Measurements from ENCODE around the gene FAM120AOS. TPM values are rescaled to one million over a fixed set of nuclear protein-coding genes. Genes with fewer than 3 reads are reported as not detected.

FAM120AOS gene
- polyA plus RNA-seq, 5 donors: 52.5 to 62.8 (median 58.4) TPM

GRCh38 chr9:93468763-93469456, 15.5 kb upstream of the FAM120AOS start:
- peak; percentile 42 to 44 for DNase-seq

DNA sequence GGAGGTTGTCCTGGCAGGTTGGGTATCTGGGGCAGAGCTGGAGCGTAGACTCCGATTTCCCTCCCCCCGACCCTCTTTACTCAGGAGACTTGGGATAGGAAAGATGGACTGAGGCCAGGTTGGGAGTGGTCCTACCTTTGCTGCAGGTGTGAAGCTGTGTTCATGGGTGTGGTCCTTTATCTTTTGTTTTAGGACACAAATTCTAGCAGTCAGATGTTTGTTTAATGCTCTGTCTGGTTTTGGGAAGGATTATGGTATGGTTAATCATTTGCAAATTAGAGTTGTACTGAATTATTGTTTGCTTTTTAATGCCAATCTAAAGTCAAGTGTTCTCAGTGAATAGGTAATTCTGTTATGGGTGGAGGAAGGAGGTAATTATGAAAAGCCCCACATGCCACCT, 14.1 kb upstream of the FAM120AOS start:
- DNase-seq: no peak

GRCh38 chr9:93467062-93467416, 13.7 kb upstream of the FAM120AOS start:
- DNase-seq: no peak

DNA sequence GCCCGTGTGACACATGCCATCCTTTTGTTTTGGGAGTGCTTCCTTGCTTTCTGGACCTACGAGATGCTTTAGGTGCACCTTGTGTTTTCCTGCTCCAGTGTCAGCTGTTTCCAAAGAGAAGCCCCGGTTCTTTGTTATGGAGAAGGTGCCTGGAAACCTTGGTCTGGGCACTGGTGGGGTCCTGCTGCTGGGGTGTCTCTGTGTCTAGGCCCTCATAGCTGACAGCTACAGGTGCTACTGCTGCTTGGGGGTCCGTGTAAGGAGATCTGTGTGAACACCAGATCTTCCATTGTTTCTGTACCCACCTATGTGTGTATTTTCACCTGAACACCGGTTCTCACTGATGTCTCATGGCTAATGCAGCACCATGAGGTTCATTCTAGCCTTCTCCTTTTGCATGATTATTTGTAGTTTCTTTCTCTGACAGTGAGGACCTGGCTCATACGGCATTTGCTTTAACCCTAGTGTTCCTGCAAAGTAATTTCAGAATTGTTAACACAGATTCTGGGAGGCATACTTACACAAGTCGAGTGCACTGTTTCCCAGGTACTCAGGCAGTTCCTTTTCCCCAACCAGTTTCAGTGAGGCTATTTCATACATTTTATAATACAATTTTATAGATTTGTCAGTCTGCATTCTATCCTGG, 13.2 kb upstream of the FAM120AOS start:
- DNase-seq: no peak

GRCh38 chr9:93465855-93466254, 12.5 kb upstream of the FAM120AOS start:
- no peak for DNase-seq

- no peak for DNase-seq
These were observed 11.5 kb upstream of the FAM120AOS start for GRCh38 chr9:93464876-93465275.

GRCh38 chr9:93464395-93464794, 11.0 kb upstream of the FAM120AOS start:
- peak in 1 of 2 donors; percentile 8 for DNase-seq

GRCh38 chr9:93463638-93464248, 10.4 kb upstream of the FAM120AOS start:
- DNase-seq: no peak

- no peak for DNase-seq
These were observed 8.4 kb upstream of the FAM120AOS start for GRCh38 chr9:93461821-93462220.

DNA sequence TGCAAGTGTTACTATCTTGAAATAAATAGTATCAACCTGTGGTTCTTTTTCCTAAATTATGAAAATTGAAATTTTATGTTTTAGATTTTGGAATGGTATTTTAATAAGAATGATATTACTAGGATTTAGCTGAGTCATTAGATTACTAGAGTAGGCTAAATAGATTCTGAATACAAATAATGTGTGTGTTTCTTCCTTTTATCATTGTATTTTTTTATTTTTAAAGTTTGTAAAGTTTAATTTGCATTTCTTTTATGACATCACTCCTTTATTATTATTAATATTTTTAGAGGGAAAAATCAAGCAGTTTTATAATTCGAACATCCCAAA, 8.0 kb upstream of the FAM120AOS start:
- no peak for DNase-seq

- DNase-seq: no peak
These were observed 7.5 kb upstream of the FAM120AOS start for GRCh38 chr9:93460689-93461413.

DNA sequence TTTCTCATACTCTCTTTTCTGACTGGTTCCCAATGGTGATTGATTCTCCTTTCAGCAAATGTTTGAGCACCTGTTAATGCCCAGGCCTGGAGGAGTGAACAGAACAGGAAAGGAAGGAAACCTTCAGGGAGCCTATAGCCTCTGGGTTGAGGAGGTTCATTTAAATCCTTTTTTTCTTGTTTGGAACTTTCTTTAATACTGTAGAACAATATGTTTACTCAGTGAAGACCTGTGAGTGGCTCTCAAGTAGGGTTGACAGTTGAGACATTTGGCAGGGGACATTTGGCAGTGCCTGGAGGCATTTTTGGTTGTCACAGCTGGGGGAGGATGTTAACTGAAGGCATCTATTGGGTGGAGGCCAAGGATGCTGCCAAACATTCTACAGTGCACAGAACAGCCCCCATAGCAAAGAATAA, 6.1 kb upstream of the FAM120AOS start:
- no peak for DNase-seq

GRCh38 chr9:93458712-93459111, 5.3 kb upstream of the FAM120AOS start:
- DNase-seq: no peak

DNA sequence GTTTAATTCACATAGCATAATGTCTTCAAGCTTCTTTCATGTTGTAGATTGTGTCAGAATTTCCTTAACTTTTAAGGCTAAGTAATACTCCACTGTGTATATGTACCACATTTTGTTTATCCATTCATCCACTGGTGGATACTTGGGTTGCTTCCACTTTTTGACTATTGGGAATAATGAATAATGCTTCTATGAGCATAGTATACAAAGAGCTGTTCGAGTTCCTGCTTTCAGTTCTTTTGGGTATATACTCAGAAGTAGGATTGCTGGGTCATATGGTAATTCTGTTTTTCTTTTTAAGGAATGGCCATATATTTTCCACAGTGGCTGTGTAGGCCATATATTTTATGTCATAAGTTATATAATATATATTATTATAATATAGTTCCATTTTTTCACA, 3.6 kb upstream of the FAM120AOS start:
- DNase-seq: no peak

DNA sequence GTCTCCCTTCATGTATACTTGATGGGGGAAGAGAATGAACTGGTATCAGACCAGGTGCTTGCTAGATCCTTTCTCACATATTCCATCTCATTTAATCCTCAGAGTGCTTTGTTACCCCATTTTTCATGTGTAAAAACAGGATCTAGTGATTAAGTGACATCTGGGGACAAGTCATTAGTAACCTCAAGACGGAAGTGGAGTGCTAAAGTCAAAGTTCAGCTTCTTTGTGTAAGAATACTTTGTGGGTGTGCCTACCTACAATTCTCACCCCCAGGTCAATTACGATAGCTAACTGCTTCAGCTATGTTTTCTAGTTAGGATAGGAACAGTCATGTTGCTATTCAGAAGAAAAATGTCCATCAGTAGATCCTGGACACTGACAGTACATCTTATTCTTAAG, 3.1 kb upstream of the FAM120AOS start:
- DNase-seq: no peak

- DNase-seq: no peak
These were observed 2.6 kb upstream of the FAM120AOS start for GRCh38 chr9:93456022-93456421.

- peak in 1 of 2 donors; percentile 7 for DNase-seq
These were observed 703 bp downstream of the FAM120AOS start for GRCh38 chr9:93452710-93453046.

GRCh38 chr9:93451849-93452709, 1.3 kb downstream of the FAM120AOS start:
- peak; percentile 17 to 38 for DNase-seq

- peak; percentile 72 to 75 for DNase-seq
These were observed 2.2 kb downstream of the FAM120AOS start, which contains the start of gene FAM120A for GRCh38 chr9:93450945-93451815. FAM120A (plus strand) TSS chr9:93451685; CDS start chr9:93451916, 231 bp downstream.

DNA sequence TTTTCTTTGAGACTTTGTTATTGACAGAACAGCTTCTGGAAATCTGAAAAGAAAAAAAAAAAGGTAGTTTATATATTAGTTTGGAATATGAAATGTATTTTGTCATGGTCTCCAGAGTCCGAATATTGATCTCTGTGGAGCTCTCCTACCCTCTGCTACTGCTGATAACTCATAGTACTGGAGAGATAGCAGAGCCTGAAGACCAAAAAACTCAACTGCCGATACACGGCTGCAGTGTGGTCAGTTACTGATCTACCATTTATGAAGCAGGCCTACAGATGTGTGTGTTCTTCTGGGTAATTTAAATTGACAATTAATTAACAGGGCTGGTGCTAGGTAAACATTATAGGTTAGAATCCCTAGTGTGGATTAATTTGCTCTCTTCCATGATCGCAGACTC, 5.7 kb downstream of the FAM120AOS start:
- no peak for DNase-seq

DNA sequence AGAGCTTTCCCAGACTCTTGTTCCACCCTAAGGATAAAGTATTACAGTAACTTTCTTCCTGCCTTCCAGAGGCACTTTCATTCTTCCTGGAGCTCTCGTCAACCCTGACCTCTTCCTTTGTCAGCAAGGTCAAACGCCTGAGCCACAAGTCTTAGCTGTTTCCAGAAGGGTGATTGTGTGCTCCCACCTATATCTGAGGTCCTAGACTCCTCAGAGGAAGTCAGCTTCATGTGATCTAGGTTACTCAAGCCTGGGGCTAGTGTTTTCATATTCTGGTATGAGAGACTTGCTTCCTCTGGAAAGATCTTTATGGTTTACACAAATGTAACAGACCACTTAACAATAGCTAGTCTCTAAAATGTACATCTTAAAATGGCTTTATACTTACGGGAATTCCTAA, 7.3 kb downstream of the FAM120AOS start:
- DNase-seq: no peak
